Smooth muscle cell (in vitro differentiated cells): ENCODE data around the gene BICDL1. TPM values are rescaled to one million over a fixed set of nuclear protein-coding genes. Genes with fewer than 3 reads are reported as not detected.

ENCODE experiments used
- DNase-seq: peaks from one replicate; lab custom pipeline; 2025; ENCODE audit not compliant: unreplicated experiment; lab: John Stamatoyannopoulos, UW
- H2AFZ ChIP-seq: fragments of 200-600 bp; sonication (generic); 2 replicates; pipeline ENCODE4 v1.6.0; 2016; ENCODE audit warnings: antibody characterized with exemption, low read depth, mild to moderate bottlenecking
- H3F3A ChIP-seq: fragments of 200-600 bp; sonication (generic); 2 replicates; pipeline ENCODE4 v1.6.0; 2017; ENCODE audit warnings: antibody characterized with exemption, low read depth
- H3K27ac ChIP-seq: fragments of 200-600 bp; sonication (generic); 2 replicates; pipeline ENCODE4 v1.5.1; 2016; ENCODE audit warnings: low read depth, mild to moderate bottlenecking
- H3K27me3 ChIP-seq: fragments of 200-600 bp; sonication (generic); 2 replicates; pipeline ENCODE4 v1.6.1; 2016; ENCODE audit warnings: low read depth, mild to moderate bottlenecking
- H3K36me3 ChIP-seq: fragments of 200-600 bp; sonication (generic); 2 replicates; pipeline ENCODE4 v1.5.1; 2016; ENCODE audit warnings: low read depth
- H3K4me1 ChIP-seq: fragments of 200-600 bp; sonication (generic); 2 replicates; pipeline ENCODE4 v1.5.1; 2016; ENCODE audit warnings: low read depth
- H3K4me2 ChIP-seq: fragments of 200-600 bp; sonication (generic); 2 replicates; pipeline ENCODE4 v1.6.0; 2016; ENCODE audit warnings: mild to moderate bottlenecking
- H3K4me3 ChIP-seq: fragments of 200-600 bp; sonication (generic); 2 replicates; pipeline ENCODE4 v1.5.1; 2016; ENCODE audit warnings: mild to moderate bottlenecking
- H3K79me2 ChIP-seq: fragments of 200-600 bp; sonication (generic); 2 replicates; pipeline ENCODE4 v1.6.0; 2016; ENCODE audit warnings: low read depth, mild to moderate bottlenecking
- H3K9ac ChIP-seq: fragments of 200-600 bp; sonication (generic); 2 replicates; pipeline ENCODE4 v1.6.0; 2016; ENCODE audit warnings: low read depth
- H3K9me3 ChIP-seq: fragments of 200-600 bp; sonication (generic); replicated peaks from 2 replicates; pipeline ENCODE4 v1.5.1; 2016; ENCODE audit warnings: low read depth
- H4K20me1 ChIP-seq: fragments of 200-600 bp; sonication (generic); 2 replicates; pipeline ENCODE4 v1.6.0; 2016; ENCODE audit warnings: low read depth
- CTCF ChIP-seq: fragments of 200-600 bp; sonication (generic); IDR thresholded peaks from 2 replicates; pipeline ENCODE4 v1.5.1; 2017; ENCODE audit warnings: borderline replicate concordance, mild to moderate bottlenecking, antibody characterized with exemption; ENCODE audit not compliant: insufficient read depth, poor library complexity, severe bottlenecking
- WGBS: methylation state at CpG from one replicate; pipeline ENCODE4 v1.1.7; 2016; ENCODE audit warnings: low lambda C conversion rate; 5-methylcytosine and 5-hydroxymethylcytosine counted together
- polyA plus RNA-seq: library from polyadenylated mRNA; unstranded; fragments of >200 nt; fragmentation: Nextera tagmentation; extraction: Ambion mirVana; gene quantifications from 2 replicates; pipeline ENCODE4 v1.2.1, GENCODE V29; 2016
- total RNA-seq: library from RNA; depleted of rRNA; stranded (reverse); fragments of >200 nt; gene quantifications from 2 replicates; pipeline ENCODE4 v1.2.3, GENCODE V29; 2014

The BICDL1 gene
- total and polyA plus RNA-seq, 2 experiments from 2014 or later: 0.43 to 1.7 TPM

GRCh38 chr12:120090626-120091295 is 101.7 kb downstream of the BICDL1 start:
- peaks cover 20% of the 10 kb centered on the region for H4K20me1 ChIP-seq
- H3K36me3 ChIP-seq: no peaks in the 10 kb centered on the region
- H3K27me3 ChIP-seq: no peaks in the 10 kb centered on the region
- no peak overlapping the region for H3K9ac ChIP-seq
- DNase-seq: no peak
- no peak for TF ChIP-seq CTCF
- no peaks in the 10 kb centered on the region for H3K9me3 ChIP-seq
- no peak overlapping the region for H2AFZ ChIP-seq
- H3F3A ChIP-seq: peaks cover 5% of the 10 kb centered on the region
- no peak overlapping the region for H3K4me3 ChIP-seq
- peaks cover 19% of the 10 kb centered on the region for H3K4me1 ChIP-seq
- WGBS: 95% methylated on average over 19 of the region's 19 CpGs
- H3K27ac ChIP-seq: no peak overlapping the region
- H3K4me2 ChIP-seq: no peak overlapping the region
- H3K79me2 ChIP-seq: no peaks in the 10 kb centered on the region

- Histone ChIP-seq H3K4me3 (no peak overlapping the region), H3K27ac (no peak overlapping the region), H4K20me1 (peaks cover 21% of the 10 kb centered on the region), H3F3A (peaks cover 5% of the 10 kb centered on the region), H3K4me1 (peaks cover 15% of the 10 kb centered on the region), H3K36me3 (no peaks in the 10 kb centered on the region), H2AFZ (no peak overlapping the region), H3K9me3 (no peaks in the 10 kb centered on the region), H3K9ac (no peak overlapping the region), H3K4me2 (no peak overlapping the region), H3K79me2 (no peaks in the 10 kb centered on the region), H3K27me3 (no peaks in the 10 kb centered on the region)
- 93% methylated on average over 11 of the region's 12 CpGs for WGBS
- DNase-seq: no peak
- TF ChIP-seq CTCF: no peak
These were observed 102.5 kb downstream of the BICDL1 start for GRCh38 chr12:120091371-120092090.

- Histone ChIP-seq H3K27me3 (no peaks in the 10 kb centered on the region), H3K4me3 (no peak overlapping the region), H3F3A (peaks cover 1% of the 10 kb centered on the region), H3K4me2 (no peak overlapping the region), H3K4me1 (peaks cover 14% of the 10 kb centered on the region), H3K27ac (no peak overlapping the region), H3K36me3 (no peaks in the 10 kb centered on the region), H4K20me1 (peaks cover 27% of the 10 kb centered on the region), H2AFZ (no peak overlapping the region), H3K9ac (no peak overlapping the region), H3K79me2 (no peaks in the 10 kb centered on the region), H3K9me3 (no peaks in the 10 kb centered on the region)
- no peak for TF ChIP-seq CTCF
- DNase-seq: no peak
- WGBS: 95% methylated on average over 23 of the region's 23 CpGs
These were observed 103.7 kb downstream of the BICDL1 start for GRCh38 chr12:120092551-120093335.
